K562 (cell line): Measurements from ENCODE around the gene CBX4. TPM values are rescaled to one million over a fixed set of nuclear protein-coding genes. Genes with fewer than 3 reads are reported as not detected.

Experiments
- ATAC-seq: fragments of 200-7000 bp; cut with Tn5 transposase; 3 replicates; pipeline ENCODE4 v1.9.1; 2020; ENCODE audit warnings: moderate library complexity
- BruUV-seq: library from RNA; stranded (reverse); fragments of 400-500 nt; replicated peaks from 2 replicates; lab custom pipeline; 2021; lab: Mats Ljungman, UMichigan
- CTCF ChIA-PET: fragments of 300-600 bp; formaldehyde crosslinking; extraction: SDS; loops from one replicate; lab custom pipeline; 2021; ENCODE audit warnings: low intra/inter-chr PET ratio; lab: Yijun Ruan, JAX
- POLR2A ChIA-PET: fragments of 300-600, 350-650 bp; sonication (Branson Sonifier 250); formaldehyde crosslinking; extraction: SDS; loops from one replicate; lab custom pipeline; 2021; ENCODE audit warnings: antibody characterized with exemption, inconsistent platforms; lab: Yijun Ruan, JAX
- DNase-seq, 4 experiments: peaks; one replicate each; pipeline versions ENCODE4 v3.0.0 to v3.0.0-alpha.2; 2011 to 2018; ENCODE audit warnings: low spot score in 3 of 4, mixed read lengths in 3 of 4; ENCODE audit errors: extremely low read depth in 1 of 4
- FAIRE-seq: peaks from 2 replicates; lab custom pipeline; 2011; peaks lifted over from hg19 to GRCh38; lab: Jason Lieb, UNC
- H2AFZ ChIP-seq: 2 replicates; pipeline ENCODE4 v1.6.0; 2011; ENCODE audit warnings: low read depth, low read length, control low read depth, inconsistent platforms
- H3K27ac ChIP-seq: fragments of 200-600 bp; 3 replicates; pipeline ENCODE4 v1.8.0; 2011; ENCODE audit warnings: low read depth, mild to moderate bottlenecking, control low read depth, inconsistent platforms, low read length, moderate library complexity, mixed read lengths; ENCODE audit errors: extremely low read depth
- H3K27me3 ChIP-seq, 2 experiments: fragments of 300-600 bp in 1 of 2; 2 replicates in 1 of 2; 3 replicates in 1 of 2; pipeline versions ENCODE4 v1.6.0 to v1.8.0; 2011; ENCODE audit warnings: inconsistent platforms in 2 of 2, low read length in 2 of 2, mild to moderate bottlenecking in 1 of 2, mixed read lengths in 1 of 2, moderate library complexity in 1 of 2; ENCODE audit not compliant: control insufficient read depth in 2 of 2, insufficient read depth in 2 of 2
- H3K36me3 ChIP-seq: fragments of 300-600 bp; 3 replicates; pipeline ENCODE4 v1.8.0; 2011; ENCODE audit warnings: mild to moderate bottlenecking, low read length, inconsistent platforms; ENCODE audit not compliant: control insufficient read depth, insufficient read depth
- H3K4me1 ChIP-seq, 2 experiments: fragments of 200-600 bp in 1 of 2; replicated peaks in 1 of 2; 2 replicates in 1 of 2; 3 replicates in 1 of 2; pipeline versions ENCODE4 v1.5.1 to v1.8.0; 2011; ENCODE audit warnings: inconsistent platforms in 2 of 2, low read length in 2 of 2, mild to moderate bottlenecking in 1 of 2, mixed read lengths in 1 of 2, moderate library complexity in 1 of 2; ENCODE audit not compliant: control insufficient read depth in 2 of 2, insufficient read depth in 2 of 2
- H3K4me2 ChIP-seq: 2 replicates; pipeline ENCODE4 v1.6.1; 2011; ENCODE audit warnings: low read length, control low read depth, inconsistent platforms, mixed read lengths; ENCODE audit not compliant: insufficient read depth
- H3K4me3 ChIP-seq: fragments of 200-600 bp; sonication (generic), shearing (Covaris generic); 2 replicates; pipeline ENCODE4 v1.5.1; 2016; ENCODE audit warnings: control low read depth, inconsistent platforms
- H3K79me2 ChIP-seq: fragments of 200-600 bp; 3 replicates; pipeline ENCODE4 v1.8.0; 2011; ENCODE audit warnings: low read length, inconsistent platforms; ENCODE audit not compliant: control insufficient read depth, insufficient read depth
- H3K9ac ChIP-seq, 2 experiments: 2 replicates each; pipeline versions ENCODE4 v1.6.0 to v1.6.1; 2011; ENCODE audit warnings: low read depth in 2 of 2, low read length in 2 of 2, control low read depth in 1 of 2, inconsistent platforms in 1 of 2, mild to moderate bottlenecking in 1 of 2, mixed read lengths in 1 of 2; ENCODE audit not compliant: insufficient read depth in 1 of 2
- H3K9me1 ChIP-seq: one replicate; pipeline ENCODE4 v1.6.0; 2011; ENCODE audit warnings: inconsistent platforms, mild to moderate bottlenecking, low read length, moderate library complexity; ENCODE audit not compliant: control insufficient read depth, insufficient read depth
- H3K9me3 ChIP-seq: replicated peaks from 2 replicates; pipeline ENCODE4 v1.5.1; 2011; ENCODE audit warnings: low read depth, low read length, inconsistent platforms; ENCODE audit not compliant: control insufficient read depth, insufficient read depth
- H4K20me1 ChIP-seq: replicated peaks from 2 replicates; pipeline ENCODE4 v1.6.1; 2011; ENCODE audit warnings: low read length, inconsistent platforms, mixed read lengths; ENCODE audit not compliant: control insufficient read depth, insufficient read depth
- ELK1 ChIP-seq: sonication (generic); formaldehyde crosslinking; IDR thresholded peaks from 2 replicates; pipeline ENCODE4 v1.8.1; 2022; ENCODE audit warnings: missing genetic modification reagents
- EP400 ChIP-seq: fragments of 450-650 bp; IDR thresholded peaks from 2 replicates; pipeline ENCODE4 v1.6.1; 2017; ENCODE audit warnings: antibody characterized with exemption, mild to moderate bottlenecking, moderate library complexity
- FIP1L1 ChIP-seq: fragments of 200-400 bp; formaldehyde crosslinking; IDR thresholded peaks from 2 replicates; pipeline ENCODE4 v1.6.1; 2018; ENCODE audit warnings: mild to moderate bottlenecking, low read depth, low read length; ENCODE audit not compliant: poor library complexity, severe bottlenecking
- FOXJ2 ChIP-seq: fragments of 200-800 bp; sonication (Bioruptor generic); IDR thresholded peaks from 2 replicates; pipeline ENCODE4 v1.6.1; 2016; ENCODE audit warnings: missing genetic modification characterization, missing compliant biosample characterization
- FOXK2 ChIP-seq, 2 experiments: fragments of 450-650 bp; IDR thresholded peaks in 1 of 2; conservative IDR thresholded peaks in 1 of 2; 2 replicates each; pipeline ENCODE4 v1.6.1; 2016; ENCODE audit warnings: low read depth in 2 of 2, mild to moderate bottlenecking in 1 of 2
- HCFC1 ChIP-seq: IDR thresholded peaks from 2 replicates; pipeline ENCODE4 v1.6.1; 2012; ENCODE audit warnings: low read depth, low read length, improper control_type of control experiment
- HDAC3 ChIP-seq: fragments of 450-650 bp; IDR thresholded peaks from 2 replicates; pipeline ENCODE4 v1.6.1; 2018; ENCODE audit warnings: borderline replicate concordance, mild to moderate bottlenecking, moderate library complexity; ENCODE audit not compliant: partially characterized antibody
- HMG20A ChIP-seq: fragments of 450-650 bp; formaldehyde crosslinking; conservative IDR thresholded peaks from 2 replicates; pipeline ENCODE4 v1.4.0; 2020; ENCODE audit warnings: mild to moderate bottlenecking, mixed read lengths
- KAT7 ChIP-seq: sonication (generic); formaldehyde crosslinking; IDR thresholded peaks from 2 replicates; pipeline ENCODE4 v1.8.0; 2022; ENCODE audit warnings: missing genetic modification reagents, mild to moderate bottlenecking, borderline replicate concordance
- NCOA4 ChIP-seq: fragments of 450-650 bp; IDR thresholded peaks from 2 replicates; pipeline ENCODE4 v1.6.1; 2018; ENCODE audit warnings: mild to moderate bottlenecking; ENCODE audit not compliant: partially characterized antibody
- NR2C1 ChIP-seq, 2 experiments: fragments of 450-650 bp; IDR thresholded peaks; 2 replicates each; pipeline ENCODE4 v1.6.1; 2017; ENCODE audit warnings: mild to moderate bottlenecking in 2 of 2, antibody characterized with exemption in 1 of 2, inconsistent platforms in 1 of 2, missing compliant biosample characterization in 1 of 2, missing genetic modification characterization in 1 of 2
- NRF1 ChIP-seq, 2 experiments: fragments of 450-650 bp; IDR thresholded peaks in 1 of 2; conservative IDR thresholded peaks in 1 of 2; 2 replicates each; pipeline ENCODE4 v1.6.1; 2014; ENCODE audit warnings: mild to moderate bottlenecking in 2 of 2
- POLR2G ChIP-seq: fragments of 200-400 bp; formaldehyde crosslinking; IDR thresholded peaks from 2 replicates; pipeline ENCODE4 v1.6.1; 2017; ENCODE audit warnings: low read depth, mild to moderate bottlenecking, antibody characterized with exemption, low read length, moderate library complexity
- SMAD2 ChIP-seq: fragments of 150-350 bp; IDR thresholded peaks from 2 replicates; pipeline ENCODE4 v1.6.1; 2014; ENCODE audit warnings: low read depth, mild to moderate bottlenecking, low read length
- SNRNP70 ChIP-seq: fragments of 200-400 bp; formaldehyde crosslinking; optimal IDR thresholded peaks from 2 replicates; pipeline ENCODE3; 2017; ENCODE audit warnings: low read depth, low read length
- SRSF1 ChIP-seq: fragments of 200-400 bp; formaldehyde crosslinking; IDR thresholded peaks from 2 replicates; pipeline ENCODE4 v1.6.1; 2017; ENCODE audit warnings: mild to moderate bottlenecking, low read depth, low read length, moderate library complexity
- ZNF165 ChIP-seq: fragments of 250-450 bp; sonication (Bioruptor Pico); IDR thresholded peaks from 2 replicates; pipeline ENCODE4 v1.4.0; 2020; ENCODE audit warnings: borderline replicate concordance
- WGBS: fragments of 100-300 bp; shearing (Covaris generic); methylation state at CpG from one replicate; pipeline ENCODE4 v1.1.6; 2016; ENCODE audit warnings: low coverage, mixed read lengths; ENCODE audit not compliant: insufficient coverage; ENCODE audit errors: missing lambda C conversion rate; 5-methylcytosine and 5-hydroxymethylcytosine counted together
- in situ Hi-C: fragments of 300-500 bp; cut with MboI; formaldehyde crosslinking; loops from 4 replicates; pipeline ENCODE4 v1.15.0; 2018; ENCODE audit warnings: inconsistent platforms, mixed read lengths
- intact Hi-C: fragments of 100-400 bp; cut with micrococcal nuclease; formaldehyde crosslinking; loops from 2 replicates; pipeline ENCODE4 v1.14.2; 2022
- polyA plus RNA-seq, 8 experiments: library from polyadenylated mRNA; depleted of rRNA in 4 of 8; stranded (reverse) in 5 of 8; unstranded in 3 of 8; fragments of >200 nt; fragmentation: Nextera tagmentation in 2 of 8; fragmentation: Illumina TruSeq in 1 of 8; extraction: Ambion mirVana in 2 of 8; extraction: Trizol in 1 of 8; gene quantifications; 2 replicates each; pipeline versions ENCODE4 v1.2.1 to v1.2.3, GENCODE V29; 2011 to 2014; ENCODE audit warnings: inconsistent platforms in 1 of 8, missing spikeins in 1 of 8
- total RNA-seq, 7 experiments: library from RNA; depleted of rRNA in 6 of 7; stranded (reverse); fragments of >200 nt in 6 of 7; fragmentation: Illumina TruSeq in 2 of 7; extraction: Trizol in 2 of 7; gene quantifications; 2 replicates each; pipeline versions ENCODE4 v1.2.1 to v1.2.3, GENCODE V29; 2011 to 2021; ENCODE audit warnings: low replicate concordance in 1 of 7

Gene CBX4
- total and polyA plus RNA-seq, 9 of the 15 experiments (the other 6 are each of a cell fraction or from before 2014, with no cell fraction given): 0.98 to 50.5 (median 10.0) TPM

GRCh38 chr17:79833110-79833450 is 6.2 kb downstream of the CBX4 start:
- ATAC-seq (no peak), FAIRE-seq (peak; percentile 26), DNase-seq (peak in 1 of 4 experiments; percentile 7)
- ChIA-PET POLR2A (interaction anchor here (0.7 to 17.8 kb wide), 5 partner anchors 7 to 90 kb away, joined by 3 to 386 read pairs (median 10); partner anchors contain the start of gene CBX8), CTCF (interaction anchor here (1.9 kb wide), 1 partner anchor 43 kb away, joined by 8 read pairs; no protein-coding TSS in a partner anchor)
- Histone ChIP-seq H3K9me3 (no peaks in the 10 kb centered on the region), H3K4me1 (peaks cover 63 to 93% of the 10 kb centered on the region in 2 experiments), H3K9ac (peak overlapping the region; percentile 86 to 93), H3K27ac (peak overlapping the region; percentile 99), H3K79me2 (peaks cover 72% of the 10 kb centered on the region), H3K27me3 (no peaks in the 10 kb centered on the region), H3K4me2 (peak overlapping the region; percentile 65), H3K36me3 (peaks cover 38% of the 10 kb centered on the region; the same call in 1 of the 3 replicates), H3K9me1 (peaks cover 4% of the 10 kb centered on the region), H3K4me3 (peak overlapping the region; percentile 48), H4K20me1 (peaks cover 21% of the 10 kb centered on the region), H2AFZ (no peak overlapping the region)
- no TSS peak for BruUV-seq
- 3% methylated on average over 7 of the region's 7 CpGs for WGBS
- intact Hi-C loops: loop anchor here (2.0 to 10.0 kb wide), 2 partner anchors 22 to 88 kb away; no protein-coding TSS in a partner anchor
- in situ Hi-C loops: no loop called here
- no peak for TF ChIP-seq ELK1 (CRISPR knock-in tag)
- TF ChIP-seq FIP1L1: no peak
- no peak for TF ChIP-seq HCFC1
- no peak for TF ChIP-seq SMAD2
- TF ChIP-seq SRSF1: no peak
- peak; percentile 40 for TF ChIP-seq HDAC3
- TF ChIP-seq FOXJ2 (tag): 0 out of 2 replicates have a peak, but pooled peaks have one; percentile 14
- no peak for TF ChIP-seq HMG20A (CRISPR knock-in tag)
- TF ChIP-seq NRF1 (conservative IDR thresholded peaks at IDR 0.05 in 1 of 2, IDR thresholded peaks at IDR 0.05 in 1 of 2): peak in 1 of 2 experiments; percentile 61; a peak in 3 of 4 replicates
- TF ChIP-seq ZNF165 (CRISPR knock-in tag): no peak
- no peak for TF ChIP-seq NR2C1 (IDR thresholded peaks at IDR 0.05)
- 0 out of 2 replicates have a peak, but pooled peaks have one; percentile 5 for TF ChIP-seq NR2C1 (tag; IDR thresholded peaks at IDR 0.05)
- TF ChIP-seq POLR2G: no peak
- TF ChIP-seq SNRNP70: no peak
- TF ChIP-seq FOXK2 (conservative IDR thresholded peaks at IDR 0.05 in 1 of 2, IDR thresholded peaks at IDR 0.05 in 1 of 2; ENCODE audit: low read depth in 2 of 2): 0 out of 4 replicates have a peak, but pooled peaks of 1 of the 2 experiments have one; percentile 31
- no peak for TF ChIP-seq NCOA4
- no peak for TF ChIP-seq KAT7 (CRISPR knock-in tag)
- 0 out of 2 replicates have a peak, but pooled peaks have one; percentile 2 for TF ChIP-seq EP400
